HG03280 (cell line): ENCODE results near the gene ASB18.

Source experiments
- ATAC-seq: cut with Tn5 transposase; IDR thresholded peaks from one replicate; pipeline ENCODE4 v1.9.1; 2021; ENCODE audit warnings: mild to moderate bottlenecking, moderate library complexity; ENCODE audit not compliant: unreplicated experiment

ASB18 gene

DNA sequence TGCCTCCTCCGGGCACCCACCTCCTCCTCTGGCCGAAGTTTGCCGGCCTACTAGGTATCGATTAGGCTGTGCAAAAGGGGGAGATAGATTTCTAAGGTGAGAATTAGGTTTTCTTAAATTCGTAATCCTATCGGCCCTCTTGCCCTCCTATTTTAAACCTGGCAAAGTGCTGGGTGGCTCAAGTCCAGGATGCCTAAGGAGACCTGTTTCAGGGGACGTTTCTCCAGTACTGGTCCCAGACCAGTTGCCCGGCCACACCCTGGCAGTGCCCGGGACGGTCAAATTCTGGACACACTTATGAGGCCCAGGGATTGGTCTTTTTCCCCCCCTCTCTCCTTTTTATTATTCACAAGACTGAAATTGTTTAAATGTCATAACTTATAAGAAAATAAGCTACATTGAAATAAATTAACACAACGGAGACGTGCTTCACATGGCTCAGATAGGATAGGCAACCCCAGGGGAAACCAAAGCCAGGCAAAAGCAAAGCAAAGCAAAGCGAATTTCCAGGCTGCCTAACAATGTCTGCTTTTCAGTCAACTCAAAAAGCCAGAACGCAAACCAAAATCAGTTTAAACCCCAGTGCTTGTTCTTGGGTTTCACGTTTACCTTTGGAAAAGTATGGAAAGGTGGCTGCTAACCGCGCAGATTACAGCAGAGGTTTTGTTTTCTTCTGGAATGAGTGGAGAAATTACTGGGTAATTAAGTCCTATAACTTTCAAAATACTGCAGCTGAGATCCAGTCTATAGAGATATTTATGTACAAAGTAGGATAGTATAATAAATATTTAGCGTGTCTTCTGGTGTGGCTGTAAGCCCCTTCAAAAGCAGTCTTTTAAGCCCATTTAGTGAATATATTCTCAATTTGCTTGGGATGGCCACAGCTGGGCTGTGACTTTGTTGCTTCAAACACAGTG lies 99.0 kb downstream of the ASB18 start:
- ATAC-seq = no peak

DNA sequence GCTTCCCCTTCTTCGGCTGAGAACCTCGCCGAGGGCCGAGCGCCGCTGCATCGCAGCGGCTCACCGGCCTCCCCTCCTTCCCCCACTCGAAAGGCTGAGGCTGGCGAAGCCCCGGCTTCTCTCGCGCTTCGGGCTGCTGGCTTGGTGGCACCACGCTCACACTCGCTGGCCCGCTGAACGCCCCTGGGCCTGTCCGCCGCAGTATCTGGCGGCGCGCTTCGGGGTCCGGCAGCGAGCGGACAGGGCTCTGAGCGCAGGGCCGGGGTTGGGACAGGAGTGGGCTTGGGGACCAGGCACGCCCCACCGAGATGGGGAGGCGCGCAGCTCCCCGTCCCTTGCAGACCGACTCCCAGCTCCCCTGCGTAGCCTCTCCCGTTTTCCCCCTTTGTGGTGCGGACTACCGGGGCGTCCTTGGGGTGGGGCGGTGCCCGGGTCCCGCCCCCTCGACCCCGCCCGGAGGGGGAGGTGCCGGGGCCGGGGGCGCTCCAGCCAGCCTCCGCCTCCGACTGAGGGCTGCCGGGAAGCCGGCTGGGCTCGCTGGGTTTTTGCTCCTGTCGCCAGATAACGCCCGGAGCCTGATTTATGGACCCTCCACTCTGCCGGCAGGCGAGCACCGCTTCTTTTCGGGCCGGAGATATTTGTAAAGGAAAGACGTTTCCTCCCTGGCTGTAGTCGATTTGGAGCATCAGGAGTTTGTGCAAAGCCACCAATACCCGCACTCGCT lies 99.8 kb downstream of the ASB18 start:
- ATAC-seq = no peak

DNA sequence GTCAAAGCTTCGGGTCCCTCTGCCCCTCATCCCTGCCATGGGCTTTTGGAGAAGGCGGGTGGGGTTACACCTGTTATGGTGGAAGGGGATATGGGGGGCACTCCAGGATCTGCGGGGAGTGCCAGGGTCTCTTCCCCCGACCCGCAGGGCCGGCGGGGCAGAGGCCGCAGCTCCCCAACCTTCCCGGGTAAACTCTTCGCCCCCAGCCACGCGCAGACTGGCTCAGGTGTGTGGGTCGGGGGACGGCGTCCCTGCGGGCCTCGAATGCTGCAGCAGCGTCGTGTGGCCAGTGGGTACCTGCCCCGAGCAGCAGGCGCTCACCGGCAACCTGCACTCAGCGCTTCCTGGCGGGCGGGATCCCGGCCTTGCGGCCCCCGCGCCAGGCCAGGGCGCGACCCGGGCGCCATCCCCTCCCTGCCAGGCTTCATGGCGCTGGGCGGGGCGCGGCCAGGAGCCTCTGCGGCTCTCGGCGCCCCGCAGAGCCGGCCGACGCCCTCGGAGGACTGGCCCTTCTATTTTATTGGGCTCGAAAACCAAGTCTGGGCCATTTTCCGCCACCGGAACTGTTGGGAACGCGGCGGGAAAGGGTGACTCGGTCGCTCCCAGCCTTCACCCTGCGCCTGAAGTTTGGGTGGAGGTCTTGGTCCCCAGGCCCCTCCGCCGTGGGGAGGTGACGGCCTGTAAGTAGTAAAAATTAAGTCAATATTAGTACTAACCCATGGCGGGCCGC lies 100.6 kb downstream of the ASB18 start:
- ATAC-seq = no peak

DNA sequence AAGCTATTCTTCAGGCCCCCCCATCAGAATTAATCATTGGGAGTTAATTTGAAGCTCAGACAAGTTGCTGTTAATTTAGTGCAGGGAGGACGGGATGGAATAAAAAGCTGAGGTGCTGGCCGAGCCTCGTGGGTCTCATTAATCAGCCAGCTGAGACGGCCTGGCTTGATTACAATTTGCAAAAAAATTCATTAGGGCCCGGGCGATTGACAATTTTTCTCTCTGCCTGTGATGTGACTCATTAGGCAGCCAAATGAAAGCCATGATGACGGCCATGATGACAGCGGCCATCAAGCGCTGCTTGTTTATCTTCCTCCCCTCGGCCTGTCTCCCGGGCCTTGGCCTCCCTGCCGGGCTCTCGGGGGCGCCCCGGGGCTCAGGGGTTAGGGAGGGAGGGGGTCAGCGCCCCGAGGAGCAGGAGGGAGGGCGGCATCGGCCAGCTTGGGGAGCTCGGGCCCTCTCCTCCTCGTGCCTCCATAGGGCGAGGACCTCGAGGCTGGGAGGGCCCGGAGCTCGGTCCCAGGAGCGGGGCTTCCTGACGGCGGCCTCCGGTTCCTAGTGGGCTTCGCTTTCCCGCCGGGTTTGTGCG lies 101.2 kb downstream of the ASB18 start:
- no peak for ATAC-seq

DNA sequence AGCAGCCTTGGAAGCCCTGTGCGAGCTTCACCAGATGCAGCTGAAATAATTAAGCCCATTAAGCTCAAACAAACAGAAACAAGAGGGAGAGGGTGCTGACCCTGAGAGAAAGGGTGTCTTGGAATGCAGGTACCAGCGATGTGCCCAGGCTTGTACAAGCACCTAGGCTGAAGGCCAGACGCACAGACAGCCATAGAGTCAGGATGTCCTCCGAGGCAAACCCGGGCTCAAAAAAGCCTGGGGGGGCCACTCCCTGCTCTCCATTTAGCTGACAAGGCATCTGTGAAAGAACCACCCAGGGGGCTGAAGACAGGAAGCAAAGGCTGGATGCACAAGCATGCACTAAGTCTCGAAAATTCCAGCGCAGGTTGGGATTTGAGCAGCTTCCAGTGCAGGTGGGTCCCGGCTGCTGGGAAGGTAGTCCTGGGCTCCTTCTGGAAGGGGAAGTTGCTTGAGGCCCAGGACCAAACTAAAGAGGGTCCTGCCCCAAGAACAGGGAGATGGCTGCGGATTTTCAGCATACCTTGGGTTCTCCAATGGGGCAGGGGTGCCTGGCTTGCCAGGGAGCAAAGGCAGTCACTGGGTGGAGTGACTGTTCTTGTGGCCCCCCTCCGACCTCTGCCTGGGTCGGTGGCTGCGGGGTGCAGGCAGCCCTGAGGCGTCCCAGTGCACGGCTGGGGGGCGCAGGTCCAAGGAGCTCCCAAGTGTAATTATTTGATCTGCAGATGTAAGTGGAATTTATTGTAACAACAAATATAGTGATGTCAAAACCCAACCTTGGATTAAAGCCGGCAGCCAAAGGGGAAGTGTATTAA lies 102.0 kb downstream of the ASB18 start:
- ATAC-seq = no peak

DNA sequence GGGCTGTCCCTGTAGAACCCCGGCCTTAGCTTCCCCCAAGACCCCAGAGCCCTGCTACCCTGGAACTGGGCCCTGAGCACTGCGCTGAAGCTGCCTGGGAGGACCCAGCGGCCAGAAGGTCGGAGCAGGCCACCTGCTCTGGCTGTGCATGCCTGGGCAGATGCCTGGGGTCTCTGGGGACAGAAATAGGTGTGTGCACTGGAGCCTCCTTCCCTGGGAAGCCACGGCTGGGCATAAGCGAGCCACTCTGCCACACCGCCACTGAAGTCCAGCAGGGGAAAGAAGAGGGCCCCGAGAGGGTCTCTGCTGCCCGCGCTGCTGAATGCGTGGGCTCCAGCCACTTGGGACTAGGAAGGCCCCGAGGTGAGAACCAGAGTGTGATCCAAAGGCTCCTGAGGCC lies 102.7 kb downstream of the ASB18 start:
- no peak for ATAC-seq

DNA sequence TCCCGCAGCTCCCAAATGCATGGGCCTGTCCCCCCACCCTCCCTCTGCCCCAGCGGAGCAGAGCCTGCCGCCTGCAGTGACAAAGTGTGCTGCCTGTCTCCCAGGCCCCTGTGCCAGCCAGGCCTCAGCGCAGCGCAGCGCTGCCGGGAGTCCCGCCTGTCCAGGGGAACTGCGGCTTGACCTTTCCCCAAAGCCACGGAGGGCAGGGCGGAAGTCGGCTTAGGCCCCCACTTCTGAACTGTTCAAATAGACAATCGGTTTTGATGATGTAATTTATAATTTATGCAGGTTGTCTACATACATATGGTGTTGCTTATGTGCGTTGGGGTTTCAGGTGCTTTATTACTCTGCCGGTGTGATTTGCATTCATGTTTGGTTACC lies 103.1 kb downstream of the ASB18 start:
- ATAC-seq = no peak

DNA sequence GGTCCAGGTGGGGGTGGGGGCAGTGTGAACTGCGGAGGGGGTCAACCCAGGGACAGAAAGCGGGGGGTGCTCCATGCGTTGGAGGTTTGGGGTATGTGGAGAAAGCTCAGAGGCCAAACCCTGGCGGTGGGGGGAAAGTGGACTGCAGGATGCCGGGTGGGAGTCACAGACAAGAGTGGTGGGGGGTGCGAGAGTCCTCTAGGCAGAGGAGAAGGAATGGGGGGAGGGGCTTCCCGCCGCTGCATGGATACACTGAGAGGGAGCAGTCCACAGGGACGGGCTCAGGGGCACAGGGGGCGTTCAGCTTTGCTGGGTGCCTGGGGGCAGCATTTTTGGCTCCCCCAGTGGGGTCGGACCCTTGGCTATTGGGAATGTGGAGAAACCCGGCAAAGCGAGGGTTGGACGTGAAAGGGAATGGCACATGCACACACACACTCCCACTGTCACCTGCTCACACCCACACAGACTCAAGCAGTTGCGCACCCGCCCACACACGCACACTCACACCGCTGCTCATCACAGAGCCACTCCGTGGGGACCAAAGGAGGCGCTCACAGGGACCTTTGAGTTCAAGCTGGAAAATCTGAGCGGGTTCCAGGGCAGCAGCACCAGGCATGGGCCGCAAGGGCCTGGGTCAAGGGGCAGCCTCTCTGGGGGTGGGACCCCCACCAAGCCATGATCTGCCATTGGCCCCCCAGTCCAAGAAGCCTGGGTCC lies 103.7 kb downstream of the ASB18 start:
- ATAC-seq = no peak

DNA sequence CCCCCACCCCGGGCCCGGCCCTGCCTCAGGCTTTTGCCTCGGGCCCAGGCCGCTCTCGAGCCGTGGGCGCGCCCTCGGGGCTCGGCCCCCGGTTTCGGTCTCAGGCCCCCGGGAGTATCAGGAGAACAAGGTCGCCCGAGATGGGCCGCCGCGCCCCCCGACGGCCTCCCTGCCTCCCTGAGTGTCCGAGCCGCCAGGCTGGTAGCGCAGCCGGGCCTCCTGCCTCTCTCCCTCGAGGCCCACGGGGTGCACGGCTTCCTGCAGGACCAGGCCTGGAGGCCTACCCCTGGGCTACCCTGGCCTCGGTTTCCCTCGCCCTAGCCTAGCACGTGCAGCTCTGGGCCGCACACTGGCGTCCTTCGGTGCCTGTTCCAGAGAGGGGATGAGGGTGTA lies 104.4 kb downstream of the ASB18 start:
- no peak for ATAC-seq

DNA sequence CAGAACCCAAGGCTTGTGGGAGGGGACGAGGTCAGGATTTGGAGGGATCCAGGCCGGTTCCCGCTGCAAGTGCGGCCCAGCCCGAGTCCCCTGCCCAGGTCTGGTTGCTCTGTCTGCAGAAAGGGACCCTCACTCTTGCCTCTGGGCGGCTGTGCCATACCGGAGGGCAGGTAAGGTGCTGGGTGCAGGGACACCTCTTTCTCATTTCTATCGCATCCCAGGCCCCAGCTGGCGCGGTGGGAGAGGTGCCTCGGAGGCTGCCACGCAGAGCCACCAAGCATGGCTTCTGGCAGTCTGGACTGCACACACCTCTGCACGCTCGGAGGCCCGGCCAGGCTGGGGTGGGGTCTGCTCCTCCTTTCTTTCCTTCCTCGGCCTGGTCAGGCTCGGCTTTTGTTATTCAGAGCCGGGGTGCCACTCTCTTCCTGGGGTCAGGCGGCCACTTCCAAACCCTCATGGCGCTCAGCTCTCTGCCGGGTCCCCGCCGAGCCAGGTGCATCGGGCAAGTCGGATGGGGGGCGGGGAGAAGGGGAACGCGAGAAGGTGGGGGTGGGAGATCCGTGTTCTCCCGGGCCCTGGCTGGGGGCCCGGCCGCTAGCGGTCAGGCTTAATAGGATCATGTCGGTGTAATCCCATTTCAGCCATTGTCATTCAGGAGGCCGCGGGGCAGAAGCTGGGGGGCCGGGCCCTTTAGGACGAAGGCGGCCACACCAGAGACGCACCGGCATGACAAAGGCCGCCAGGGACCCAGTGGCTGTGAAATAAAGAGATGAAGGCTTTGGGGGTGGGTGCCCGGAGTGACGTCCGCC lies 105.0 kb downstream of the ASB18 start:
- ATAC-seq = no peak

DNA sequence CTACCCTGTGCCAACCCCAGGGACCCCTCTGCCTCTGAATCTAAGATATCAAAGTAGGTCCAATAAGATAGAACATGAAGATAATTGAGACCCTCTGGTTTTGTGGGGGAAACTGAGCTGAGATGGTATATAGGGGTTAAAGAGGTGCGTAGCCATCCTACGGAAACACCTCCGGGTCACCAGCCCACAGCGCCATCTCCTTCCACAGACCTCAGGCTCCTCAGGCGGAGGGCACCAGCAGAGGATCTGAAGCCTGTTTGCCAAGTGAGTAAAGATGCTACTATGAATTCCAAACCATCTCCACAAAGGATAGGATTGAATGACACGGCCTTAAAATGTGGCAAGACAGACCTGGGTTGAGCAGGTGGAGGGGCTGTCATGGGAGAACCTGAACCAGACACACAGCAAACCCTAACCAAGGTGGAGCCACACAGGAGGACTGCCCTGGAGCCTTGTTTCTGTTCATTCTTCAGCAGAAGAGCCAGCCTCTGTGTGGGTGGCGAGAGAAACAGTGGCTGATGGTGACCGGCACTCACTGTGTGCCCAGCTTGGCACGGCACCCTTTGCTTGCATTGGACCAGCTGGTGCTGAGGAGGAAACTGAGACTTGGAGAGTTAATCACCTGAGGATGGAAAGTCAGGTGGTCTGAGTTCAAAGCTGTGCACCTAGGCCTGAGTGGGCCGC lies 106.2 kb downstream of the ASB18 start:
- ATAC-seq = no peak

DNA sequence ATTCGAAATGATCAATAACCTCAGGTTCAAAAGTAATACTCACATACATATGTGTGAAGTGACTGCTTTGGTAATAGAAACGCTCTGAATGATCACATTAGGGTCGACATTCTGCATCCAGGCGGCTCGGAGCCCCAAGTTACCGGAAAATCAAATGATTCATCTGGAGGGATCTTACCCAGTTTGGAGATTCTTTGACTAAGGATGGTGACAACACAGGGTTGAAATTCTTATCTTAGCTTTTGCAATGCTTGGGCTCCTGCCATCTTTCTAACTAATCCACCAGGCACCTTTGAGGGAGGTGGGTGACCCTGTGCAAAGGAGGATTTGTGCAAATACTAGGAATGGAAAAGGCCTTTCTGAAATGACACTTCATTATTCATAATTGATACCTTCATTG lies 106.8 kb downstream of the ASB18 start:
- no peak for ATAC-seq

DNA sequence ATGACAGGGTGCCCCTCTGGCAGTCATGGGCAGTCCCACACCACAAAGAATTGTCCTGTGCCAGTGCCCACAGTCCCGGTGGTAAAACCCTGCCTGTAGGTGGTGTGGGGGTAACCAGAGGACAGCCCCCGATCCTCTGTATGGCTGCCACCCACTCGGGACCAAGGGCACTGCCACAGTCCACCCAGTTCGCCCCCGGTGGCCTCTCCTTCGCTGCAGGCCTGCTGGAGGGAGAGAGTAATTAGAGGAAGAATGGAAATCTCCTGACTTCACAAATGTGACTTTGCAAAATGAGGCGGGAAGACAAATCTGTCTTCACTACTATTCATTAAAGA lies 107.4 kb downstream of the ASB18 start:
- no peak for ATAC-seq

DNA sequence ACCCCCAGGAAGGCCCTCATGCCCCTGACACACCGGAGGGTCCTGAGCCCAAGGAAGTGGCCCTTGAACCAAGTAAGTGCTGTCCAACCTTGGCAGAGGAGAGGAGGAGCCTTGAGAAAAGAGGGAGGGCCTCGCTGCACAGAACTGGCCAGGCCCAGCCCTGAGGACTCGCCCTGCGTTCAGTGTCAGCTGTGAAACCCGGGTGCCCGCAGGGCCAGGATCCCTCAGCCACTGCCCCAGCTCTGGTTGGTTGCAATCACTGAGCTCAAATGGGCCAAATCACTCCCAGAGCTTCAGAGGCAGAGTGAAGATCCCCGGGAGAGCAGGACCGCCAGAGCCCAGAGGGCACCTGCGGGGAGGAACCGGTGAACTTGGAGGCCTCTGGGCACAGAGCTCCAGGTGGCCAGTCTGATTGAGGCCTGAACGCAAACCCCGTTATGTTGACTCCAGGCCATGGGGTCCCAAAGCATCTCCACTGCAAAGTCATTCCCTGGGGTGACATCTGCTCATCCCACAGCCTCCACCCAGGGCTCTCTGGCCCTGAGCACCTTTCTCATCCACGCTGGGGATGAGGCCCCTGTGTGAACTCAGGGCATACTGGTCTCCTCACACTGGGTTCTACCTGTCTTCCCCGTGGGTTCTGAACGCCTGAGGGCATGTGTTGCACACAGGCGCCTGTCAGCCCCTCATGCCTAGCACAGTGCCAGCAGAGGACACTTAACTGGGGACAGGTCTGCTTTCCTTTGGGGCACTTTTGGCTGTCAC lies 107.9 kb downstream of the ASB18 start:
- ATAC-seq = no peak

DNA sequence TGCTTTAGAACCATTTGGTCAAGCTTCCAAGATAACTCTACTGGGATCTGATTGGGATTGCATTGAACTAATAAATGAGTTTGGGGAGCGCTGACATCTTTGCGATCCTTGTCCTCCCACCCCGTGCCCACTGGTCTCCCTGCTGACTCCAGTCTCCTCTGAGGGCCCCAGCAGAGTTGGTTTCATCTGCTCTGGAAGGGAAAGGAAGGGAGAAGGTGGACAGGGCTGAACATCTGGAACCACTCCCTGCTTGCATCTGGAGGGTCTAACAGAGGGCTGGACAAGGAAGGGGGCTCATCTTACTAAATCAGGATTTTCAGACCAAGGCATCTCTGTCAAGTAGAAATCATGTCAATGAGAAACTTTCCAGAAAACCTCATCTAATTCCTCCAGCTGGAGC lies 108.8 kb downstream of the ASB18 start:
- ATAC-seq = no peak

DNA sequence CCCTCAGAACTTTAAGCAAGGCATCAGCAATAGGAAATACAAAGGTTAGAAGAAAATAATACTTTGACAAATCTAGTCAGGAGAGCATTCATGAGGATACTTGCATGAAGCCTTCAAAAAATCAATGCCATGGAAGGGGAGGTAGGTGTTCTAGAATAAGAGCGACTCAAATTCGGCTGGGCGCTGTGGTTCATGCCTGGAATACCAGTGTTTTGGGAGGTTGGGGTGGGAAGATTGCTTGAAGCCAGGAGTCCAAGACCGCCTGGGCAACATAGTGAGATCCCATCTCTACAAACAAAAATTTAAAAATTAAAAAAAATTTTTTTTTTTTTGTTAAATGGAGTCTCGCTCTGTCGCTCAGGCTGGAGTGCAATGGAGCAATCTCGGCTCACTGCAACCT lies 117.8 kb downstream of the ASB18 start:
- no peak for ATAC-seq

DNA sequence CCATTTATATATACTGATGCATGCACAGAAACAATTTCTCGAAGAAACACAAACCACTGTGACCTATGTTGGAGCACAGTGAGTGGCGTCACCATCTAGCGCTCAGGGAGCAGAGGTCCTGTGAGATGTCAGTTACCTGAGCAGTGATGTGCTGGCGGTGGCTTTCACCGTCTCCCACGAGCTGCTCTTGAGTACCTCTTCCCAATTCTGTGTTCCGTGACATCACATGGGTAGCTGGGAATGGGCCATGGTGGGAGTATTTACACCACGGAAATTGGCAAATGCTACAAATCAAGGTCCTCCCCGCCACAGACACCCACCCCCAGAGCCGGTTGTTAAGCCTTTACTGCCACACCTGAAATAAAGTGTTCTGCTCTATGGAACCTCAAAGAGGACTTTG lies 120.4 kb downstream of the ASB18 start:
- ATAC-seq = no peak
